Upper lobe of left lung (tissue), 4 donors: ENCODE results near the gene ACD.

Experiments used
- CTCF ChIP-seq, 6 experiments: fragments of 450-650 bp in 4 of 6; fragments of 200-600 bp in 2 of 6; sonication (generic) in 2 of 6; IDR thresholded peaks; one replicate each; pipeline ENCODE4 v1.5.1; 2016 to 2019; ENCODE audit warnings: antibody characterized with exemption in 6 of 6
- EP300 ChIP-seq, 4 donors: sonication (generic); formaldehyde crosslinking; IDR thresholded peaks; one replicate each; pipeline ENCODE4 v1.5.1; 2017; ENCODE audit warnings: antibody characterized with exemption in 4 of 4, control low read depth in 2 of 4
- POLR2A ChIP-seq, 4 donors: fragments of 450-650 bp; IDR thresholded peaks; one replicate each; pipeline ENCODE4 v1.5.1; 2016 to 2017; ENCODE audit warnings: antibody characterized with exemption in 4 of 4, mild to moderate bottlenecking in 2 of 4
- POLR2AphosphoS5 ChIP-seq, 2 donors: sonication (generic); formaldehyde crosslinking; IDR thresholded peaks; one replicate each; pipeline ENCODE4 v1.5.1; 2017; ENCODE audit warnings: antibody characterized with exemption in 2 of 2

GRCh38 chr16:67653789-67654402, 6.2 kb downstream of the ACD start:
- TF ChIP-seq CTCF (IDR thresholded peaks at IDR 0.05) (no peak), EP300 (IDR thresholded peaks at IDR 0.05) (no peak), POLR2AphosphoS5 (IDR thresholded peaks at IDR 0.05) (no peak), POLR2A (IDR thresholded peaks at IDR 0.05) (no peak)
